Ishikawa (cell line): ENCODE results near the gene TJP1.

Source experiments
- CEBPB ChIP-seq: IDR thresholded peaks from 2 replicates; pipeline ENCODE4 v1.6.1; 2012
- EP300 ChIP-seq: IDR thresholded peaks from 2 replicates; pipeline ENCODE4 v1.6.1; 2012; ENCODE audit warnings: borderline replicate concordance
- FOXM1 ChIP-seq: IDR thresholded peaks from 2 replicates; pipeline ENCODE4 v1.6.1; 2012; ENCODE audit warnings: low read depth, borderline replicate concordance
- MAX ChIP-seq: IDR thresholded peaks from 2 replicates; pipeline ENCODE4 v1.6.1; 2012
- REST ChIP-seq: IDR thresholded peaks from 2 replicates; pipeline ENCODE4 v1.6.1; 2012; ENCODE audit warnings: low read depth, mild to moderate bottlenecking
- YY1 ChIP-seq: IDR thresholded peaks from 2 replicates; pipeline ENCODE4 v1.6.1; 2012; ENCODE audit warnings: low read depth

DNA sequence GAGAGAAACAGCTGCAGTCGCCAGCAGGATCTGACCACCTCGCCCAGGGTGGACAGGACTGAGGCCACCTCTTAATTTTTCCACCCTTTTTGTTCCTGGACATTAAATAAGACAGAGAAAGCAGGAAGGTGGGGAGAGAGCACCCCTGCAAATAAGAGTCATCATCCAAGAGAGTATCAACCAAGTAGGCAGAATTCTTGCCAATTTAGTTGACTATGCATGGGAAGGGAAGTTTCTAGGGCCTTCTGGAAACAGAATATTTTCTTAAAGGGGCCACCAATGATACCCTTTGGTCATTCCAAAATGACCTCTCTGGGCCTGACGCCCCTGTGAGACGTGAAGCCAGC lies 136.2 kb downstream of the TJP1 start:
- TF ChIP-seq REST = no peak
- TF ChIP-seq MAX = no peak
- TF ChIP-seq YY1 = no peak
- TF ChIP-seq EP300 = no peak
- no peak for TF ChIP-seq CEBPB
- TF ChIP-seq FOXM1 = no peak
